Prostate gland (tissue), 2 donors: ENCODE results near the gene HSPA5. TPM values are rescaled to one million over a fixed set of nuclear protein-coding genes. Genes with fewer than 3 reads are reported as not detected.
"Not testable (repeated sequence)": the region's sequence is repeated elsewhere in the genome, so short reads cannot be mapped to it uniquely, and the experiment has no call there.

Source experiments
- DNase-seq: peaks from one replicate; pipeline ENCODE4 v3.0.0-alpha.2; 2019; ENCODE audit warnings: low spot score
- H3K27ac ChIP-seq, 2 donors: fragments of 200-600 bp; sonication (generic); 2 replicates each; pipeline ENCODE4 v1.5.1; 2017 to 2019
- H3K27me3 ChIP-seq: fragments of 200-600 bp; sonication (generic); replicated peaks from 2 replicates; pipeline ENCODE4 v1.5.1; 2019; ENCODE audit not compliant: insufficient read depth
- H3K36me3 ChIP-seq, 2 donors: fragments of 200-600 bp; sonication (generic); 1 replicate in 1 of 2; 2 replicates in 1 of 2; pipeline versions ENCODE4 v1.5.1 to v1.8.1; 2017 to 2019
- H3K4me1 ChIP-seq: fragments of 200-600 bp; sonication (generic); replicated peaks from 2 replicates; pipeline ENCODE4 v1.5.1; 2019
- H3K4me3 ChIP-seq, 2 donors: fragments of 200-600 bp; sonication (generic); 2 replicates each; pipeline ENCODE4 v1.5.1; 2017 to 2019
- H3K9me3 ChIP-seq: fragments of 200-600 bp; sonication (generic); 2 replicates; pipeline ENCODE4 v1.5.1; 2017
- CTCF ChIP-seq, 4 experiments: fragments of 200-600 bp in 2 of 4; fragments of 450-650 bp in 2 of 4; sonication (generic) in 2 of 4; IDR thresholded peaks; 1 replicate in 3 of 4; 2 replicates in 1 of 4; pipeline ENCODE4 v1.5.1; 2016 to 2019; ENCODE audit warnings: antibody characterized with exemption in 4 of 4, mild to moderate bottlenecking in 2 of 4, moderate library complexity in 2 of 4
- POLR2A ChIP-seq: fragments of 450-650 bp; IDR thresholded peaks from one replicate; pipeline ENCODE4 v1.6.1; 2016; ENCODE audit warnings: antibody characterized with exemption, mild to moderate bottlenecking
- POLR2AphosphoS5 ChIP-seq: sonication (generic); formaldehyde crosslinking; IDR thresholded peaks from one replicate; pipeline ENCODE4 v1.6.1; 2017; ENCODE audit warnings: antibody characterized with exemption
- WGBS: methylation state at CpG from one replicate; pipeline ENCODE4 v1.1.5; 2018; 5-methylcytosine and 5-hydroxymethylcytosine counted together
- intact Hi-C: fragments of 100-400 bp; cut with DNase I; formaldehyde crosslinking; loops from one replicate; pipeline ENCODE4 v1.14.2; 2022
- total RNA-seq, 2 donors: library from RNA; depleted of rRNA; stranded (reverse); fragments of >200 nt; gene quantifications; one replicate each; pipeline ENCODE4 v1.1.0, GENCODE V29; 2016

Gene HSPA5
- total RNA-seq, 2 donors from 2014 or later: 215 to 303 TPM

GRCh38 chr9:125276771-125277170 lies 35.6 kb upstream of the HSPA5 start:
- Histone ChIP-seq H3K27me3 (no peaks in the 10 kb centered on the region), H3K4me3 (no peak overlapping the region), H3K4me1 (no peaks in the 10 kb centered on the region), H3K9me3 (no peaks in the 10 kb centered on the region), H3K27ac (no peak overlapping the region), H3K36me3 (no peaks in the 10 kb centered on the region)
- TF ChIP-seq POLR2A: no peak
- no peak for TF ChIP-seq POLR2AphosphoS5
- TF ChIP-seq CTCF (IDR thresholded peaks at IDR 0.05): no peak
- no peak for DNase-seq
- intact Hi-C loops: no loop called here
- 96% methylated on average over 4 of the region's 4 CpGs for WGBS

DNA sequence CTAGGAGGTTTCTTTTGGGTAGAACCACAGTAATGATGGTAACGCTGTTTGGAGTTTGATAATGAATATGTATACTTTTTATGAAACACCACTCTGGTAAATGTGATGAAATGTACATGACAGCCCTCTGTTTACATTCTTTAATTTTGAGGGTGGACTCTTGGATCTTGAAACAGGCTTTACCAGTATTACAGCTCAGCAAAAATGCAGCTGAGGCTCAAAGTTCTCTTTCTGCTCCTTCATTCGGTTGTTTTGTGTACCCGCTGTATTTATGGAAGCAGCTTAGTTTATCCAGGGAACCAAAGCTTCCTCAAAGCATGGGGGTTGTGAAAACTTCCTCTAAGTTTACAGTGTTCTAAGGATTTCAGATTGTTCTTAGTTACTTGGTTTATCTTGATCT lies 31.6 kb upstream of the HSPA5 start:
- no peaks in the 10 kb centered on the region for H3K9me3 ChIP-seq
- DNase-seq: peak; percentile 24
- H3K4me3 ChIP-seq: no peak overlapping the region
- no peaks in the 10 kb centered on the region for H3K36me3 ChIP-seq
- intact Hi-C loops: no loop called here
- TF ChIP-seq POLR2A (no peak), POLR2AphosphoS5 (peak; percentile 65), CTCF (IDR thresholded peaks at IDR 0.05) (no peak)
- H3K27me3 ChIP-seq: no peaks in the 10 kb centered on the region
- H3K4me1 ChIP-seq: no peaks in the 10 kb centered on the region
- 20% methylated on average over 3 of the region's 3 CpGs for WGBS
- H3K27ac ChIP-seq: peak overlapping the region in 1 of 2 donors; percentile 26

GRCh38 chr9:125271081-125271480 lies 29.9 kb upstream of the HSPA5 start:
- intact Hi-C loops: no loop called here
- 31% methylated on average over 5 of the region's 5 CpGs for WGBS
- Histone ChIP-seq H3K27me3 (no peaks in the 10 kb centered on the region), H3K36me3 (no peaks in the 10 kb centered on the region), H3K9me3 (no peaks in the 10 kb centered on the region), H3K4me1 (no peaks in the 10 kb centered on the region), H3K4me3 (no peak overlapping the region), H3K27ac (peak overlapping the region in 1 of 2 donors; percentile 26)
- DNase-seq: no peak
- peak; percentile 10 for TF ChIP-seq POLR2AphosphoS5
- no peak for TF ChIP-seq CTCF (IDR thresholded peaks at IDR 0.05)

- Histone ChIP-seq H3K27ac (no peak overlapping the region), H3K27me3 (no peaks in the 10 kb centered on the region), H3K4me3 (no peak overlapping the region), H3K4me1 (no peaks in the 10 kb centered on the region), H3K36me3 (no peaks in the 10 kb centered on the region), H3K9me3 (no peaks in the 10 kb centered on the region)
- no peak for DNase-seq
- 87% methylated on average over 1 of the region's 1 CpG for WGBS
- intact Hi-C loops: no loop called here
- TF ChIP-seq POLR2AphosphoS5 (no peak), POLR2A (no peak), CTCF (IDR thresholded peaks at IDR 0.05) (no peak)
These were observed 27.9 kb upstream of the HSPA5 start for GRCh38 chr9:125269014-125269397.

- Histone ChIP-seq H3K9me3 (no peaks in the 10 kb centered on the region), H3K27me3 (no peaks in the 10 kb centered on the region), H3K27ac (no peak overlapping the region), H3K4me1 (no peaks in the 10 kb centered on the region), H3K4me3 (no peak overlapping the region), H3K36me3 (no peaks in the 10 kb centered on the region)
- intact Hi-C loops: no loop called here
- WGBS: 64% methylated on average over 6 of the region's 6 CpGs
- no peak for DNase-seq
- no peak for TF ChIP-seq CTCF (IDR thresholded peaks at IDR 0.05)
- no peak for TF ChIP-seq POLR2A
- TF ChIP-seq POLR2AphosphoS5: no peak
These were observed 27.4 kb upstream of the HSPA5 start for GRCh38 chr9:125268394-125269013.

DNA sequence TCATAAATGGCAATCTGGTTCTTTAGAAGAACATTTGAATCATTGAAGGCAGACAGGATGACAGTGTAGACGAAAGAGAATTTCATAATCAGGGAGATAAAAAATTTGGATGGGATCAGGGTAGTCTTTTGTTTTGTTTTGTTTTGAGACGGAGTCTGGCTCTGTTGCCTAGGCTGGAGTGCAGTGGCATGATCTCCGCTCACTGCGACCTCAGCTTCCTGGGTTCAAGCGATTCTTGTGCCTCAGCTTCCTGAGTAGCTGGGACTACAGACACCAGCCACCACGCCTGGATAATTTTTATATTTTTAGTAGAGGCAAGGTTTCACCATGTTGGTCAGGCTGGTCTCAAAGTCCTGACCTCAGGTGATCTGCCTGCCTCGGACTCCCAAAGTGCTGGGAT lies 22.9 kb upstream of the HSPA5 start:
- H3K27me3 ChIP-seq, H3K9me3 ChIP-seq, H3K4me1 ChIP-seq, H3K27ac ChIP-seq, H3K4me3 ChIP-seq, H3K36me3 ChIP-seq, intact Hi-C loops, DNase-seq: not testable (repeated sequence)
- WGBS: 91% methylated on average over 7 of the region's 7 CpGs
